ENCODE results near the gene BEND7.
"Not testable (repeated sequence)": the region's sequence is repeated elsewhere in the genome, so short reads cannot be mapped to it uniquely, and the experiment has no call there.

Gene BEND7
- total RNA-seq = 0 to 5.6 (median 0.05) reads per million in 17 experiments

- DNase-seq = peak in 3 of 4 experiments; percentile 7 to 47 (median 23)
Measured at GRCh38 chr10:13528875-13529713, at the start of gene BEND7. Gene BEND7, minus strand, starts transcription at chr10:13529014. Its CDS starts 481 bp downstream, at chr10:13528533.

GRCh38 chr10:13573960-13574359, 45.1 kb upstream of the BEND7 start:
- DNase-seq = no peak

- DNase-seq = no peak
Measured at GRCh38 chr10:13571541-13571940, 42.7 kb upstream of the BEND7 start.

GRCh38 chr10:13567030-13567429, 38.2 kb upstream of the BEND7 start:
- peak; percentile 70 to 90 (median 80) for DNase-seq

- no peak for DNase-seq
Measured at GRCh38 chr10:13564576-13564975, 35.8 kb upstream of the BEND7 start.

GRCh38 chr10:13563481-13564445, 34.9 kb upstream of the BEND7 start:
- DNase-seq = no peak

GRCh38 chr10:13560597-13560996, 31.8 kb upstream of the BEND7 start:
- DNase-seq = no peak

- no peak for DNase-seq
Measured at GRCh38 chr10:13559124-13559700, 30.4 kb upstream of the BEND7 start.

GRCh38 chr10:13555884-13556510, 27.2 kb upstream of the BEND7 start:
- no peak for DNase-seq

- no peak for DNase-seq
Measured at GRCh38 chr10:13550802-13551201, 22.0 kb upstream of the BEND7 start.

GRCh38 chr10:13542533-13542932, 13.7 kb upstream of the BEND7 start:
- DNase-seq = no peak

- DNase-seq = not testable (repeated sequence)
Measured at GRCh38 chr10:13537985-13538384, 9.2 kb upstream of the BEND7 start.

GRCh38 chr10:13536674-13537366, 8.0 kb upstream of the BEND7 start:
- peak; percentile 35 to 66 (median 51) for DNase-seq

- no peak for DNase-seq
Measured at GRCh38 chr10:13535346-13535745, 6.5 kb upstream of the BEND7 start.

GRCh38 chr10:13529714-13529973, 830 bp upstream of the BEND7 start:
- no peak for DNase-seq

GRCh38 chr10:13528123-13528874, 515 bp downstream of the BEND7 start:
- peak in 3 of 4 experiments; percentile 11 to 53 (median 30) for DNase-seq

- no peak for DNase-seq
Measured at GRCh38 chr10:13527864-13528122, 1.0 kb downstream of the BEND7 start.

GRCh38 chr10:13526948-13527863, 1.6 kb downstream of the BEND7 start:
- no peak for DNase-seq

GRCh38 chr10:13525663-13526062, 3.2 kb downstream of the BEND7 start:
- DNase-seq = no peak

- no peak for DNase-seq
Measured at GRCh38 chr10:13521026-13521425, 7.8 kb downstream of the BEND7 start.

Measured in suppressor macrophage (primary cell).